Mesothelial cell of epicardium (in vitro differentiated cells): Measurements from ENCODE around the gene PUS1. TPM values are rescaled to one million over a fixed set of nuclear protein-coding genes. Genes with fewer than 3 reads are reported as not detected.

ENCODE experiments used
- DNase-seq, 2 experiments: peaks; one replicate each; pipeline ENCODE4 v3.0.0; 2021; ENCODE audit warnings: low spot score in 2 of 2; ENCODE audit not compliant: unreplicated experiment in 2 of 2
- H3K27ac Mint-ChIP-seq: 2 replicates; pipeline ENCODE4 v1.8.0; 2021; ENCODE audit warnings: mixed read lengths
- H3K27me3 Mint-ChIP-seq: 2 replicates; pipeline ENCODE4 v1.8.0; 2021; ENCODE audit warnings: low read depth, mixed read lengths
- H3K36me3 Mint-ChIP-seq: 2 replicates; pipeline ENCODE4 v1.8.0; 2021; ENCODE audit warnings: mixed read lengths
- H3K4me1 Mint-ChIP-seq: 2 replicates; pipeline ENCODE4 v1.8.0; 2021; ENCODE audit warnings: mixed read lengths
- H3K4me3 Mint-ChIP-seq: 2 replicates; pipeline ENCODE4 v1.8.0; 2021; ENCODE audit warnings: mild to moderate bottlenecking, moderate library complexity, mixed read lengths
- H3K9me3 Mint-ChIP-seq: 2 replicates; pipeline ENCODE4 v1.8.0; 2021; ENCODE audit warnings: mixed read lengths
- total RNA-seq: library from RNA; stranded (reverse); gene quantifications from 3 replicates; pipeline ENCODE4 v1.2.1, GENCODE V29; 2021
- TF ChIP-seq, protein P1 (sequence below): fragments of 200-600 bp; sonication (generic); IDR thresholded peaks from one replicate; pipeline ENCODE4 v1.5.0; 2021; ENCODE audit warnings: antibody characterized with exemption; ENCODE audit not compliant: unreplicated experiment

Gene PUS1
- total RNA-seq, 1 donor from 2014 or later, result 27.4 TPM

DNA sequence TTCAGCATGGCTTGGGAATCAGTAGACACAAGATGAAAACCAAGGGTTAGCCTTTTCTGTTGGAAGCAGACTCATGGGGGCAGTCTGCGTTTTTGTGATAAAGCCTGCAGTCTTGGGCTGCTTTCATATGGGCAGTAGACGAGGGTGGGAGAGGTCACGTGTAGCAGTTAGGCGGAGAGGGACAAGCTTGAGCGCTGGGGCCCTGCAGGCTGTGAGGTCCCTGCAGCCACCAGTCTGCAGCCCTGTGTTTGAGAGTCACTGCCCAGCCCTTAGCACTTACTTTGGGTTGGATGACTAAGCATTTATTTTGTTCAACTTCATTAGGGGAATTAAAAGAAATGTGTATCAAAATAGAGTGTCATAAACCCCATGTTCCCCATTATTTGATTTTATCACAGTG is 57.8 kb downstream of the PUS1 start:
- DNase-seq, result no peak
- no peak overlapping the region for H3K27ac Mint-ChIP-seq
- H3K36me3 Mint-ChIP-seq, result peaks cover 30% of the 10 kb centered on the region

DNA sequence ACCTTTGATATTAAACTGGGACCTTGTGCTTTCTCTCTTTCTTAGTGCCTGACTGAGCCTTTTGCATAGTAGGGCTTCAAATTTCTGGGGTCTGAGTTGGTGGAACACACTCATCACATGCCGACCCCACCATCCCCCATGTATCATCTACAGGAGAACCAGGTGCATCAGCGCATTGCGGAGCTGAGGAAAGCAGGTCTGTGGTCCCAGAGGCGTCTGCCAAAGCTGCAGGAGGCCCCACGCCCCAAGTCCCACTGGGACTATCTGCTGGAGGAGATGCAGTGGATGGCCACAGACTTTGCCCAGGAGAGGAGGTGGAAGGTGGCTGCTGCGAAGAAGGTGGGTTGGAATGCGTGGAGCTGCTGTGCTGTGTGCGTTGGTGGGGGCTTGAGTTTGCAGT is 58.5 kb downstream of the PUS1 start:
- DNase-seq, result no peak
- no peaks in the 10 kb centered on the region for H3K27me3 Mint-ChIP-seq
- no peak overlapping the region for H3K4me3 Mint-ChIP-seq
- no peak overlapping the region for H3K27ac Mint-ChIP-seq
- H3K4me1 Mint-ChIP-seq, result no peaks in the 10 kb centered on the region
- TF ChIP-seq, protein P1, sequence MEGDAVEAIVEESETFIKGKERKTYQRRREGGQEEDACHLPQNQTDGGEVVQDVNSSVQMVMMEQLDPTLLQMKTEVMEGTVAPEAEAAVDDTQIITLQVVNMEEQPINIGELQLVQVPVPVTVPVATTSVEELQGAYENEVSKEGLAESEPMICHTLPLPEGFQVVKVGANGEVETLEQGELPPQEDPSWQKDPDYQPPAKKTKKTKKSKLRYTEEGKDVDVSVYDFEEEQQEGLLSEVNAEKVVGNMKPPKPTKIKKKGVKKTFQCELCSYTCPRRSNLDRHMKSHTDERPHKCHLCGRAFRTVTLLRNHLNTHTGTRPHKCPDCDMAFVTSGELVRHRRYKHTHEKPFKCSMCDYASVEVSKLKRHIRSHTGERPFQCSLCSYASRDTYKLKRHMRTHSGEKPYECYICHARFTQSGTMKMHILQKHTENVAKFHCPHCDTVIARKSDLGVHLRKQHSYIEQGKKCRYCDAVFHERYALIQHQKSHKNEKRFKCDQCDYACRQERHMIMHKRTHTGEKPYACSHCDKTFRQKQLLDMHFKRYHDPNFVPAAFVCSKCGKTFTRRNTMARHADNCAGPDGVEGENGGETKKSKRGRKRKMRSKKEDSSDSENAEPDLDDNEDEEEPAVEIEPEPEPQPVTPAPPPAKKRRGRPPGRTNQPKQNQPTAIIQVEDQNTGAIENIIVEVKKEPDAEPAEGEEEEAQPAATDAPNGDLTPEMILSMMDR, result no peak
- H3K36me3 Mint-ChIP-seq, result peaks cover 37% of the 10 kb centered on the region
- H3K9me3 Mint-ChIP-seq, result no peaks in the 10 kb centered on the region

More for the DNA sequence above, 57.8 kb downstream of the PUS1 start:
- no peaks in the 10 kb centered on the region for H3K4me1 Mint-ChIP-seq
- H3K9me3 Mint-ChIP-seq, result no peaks in the 10 kb centered on the region
- H3K27me3 Mint-ChIP-seq, result no peaks in the 10 kb centered on the region
- TF ChIP-seq, protein P1, result no peak
- H3K4me3 Mint-ChIP-seq, result no peak overlapping the region

DNA sequence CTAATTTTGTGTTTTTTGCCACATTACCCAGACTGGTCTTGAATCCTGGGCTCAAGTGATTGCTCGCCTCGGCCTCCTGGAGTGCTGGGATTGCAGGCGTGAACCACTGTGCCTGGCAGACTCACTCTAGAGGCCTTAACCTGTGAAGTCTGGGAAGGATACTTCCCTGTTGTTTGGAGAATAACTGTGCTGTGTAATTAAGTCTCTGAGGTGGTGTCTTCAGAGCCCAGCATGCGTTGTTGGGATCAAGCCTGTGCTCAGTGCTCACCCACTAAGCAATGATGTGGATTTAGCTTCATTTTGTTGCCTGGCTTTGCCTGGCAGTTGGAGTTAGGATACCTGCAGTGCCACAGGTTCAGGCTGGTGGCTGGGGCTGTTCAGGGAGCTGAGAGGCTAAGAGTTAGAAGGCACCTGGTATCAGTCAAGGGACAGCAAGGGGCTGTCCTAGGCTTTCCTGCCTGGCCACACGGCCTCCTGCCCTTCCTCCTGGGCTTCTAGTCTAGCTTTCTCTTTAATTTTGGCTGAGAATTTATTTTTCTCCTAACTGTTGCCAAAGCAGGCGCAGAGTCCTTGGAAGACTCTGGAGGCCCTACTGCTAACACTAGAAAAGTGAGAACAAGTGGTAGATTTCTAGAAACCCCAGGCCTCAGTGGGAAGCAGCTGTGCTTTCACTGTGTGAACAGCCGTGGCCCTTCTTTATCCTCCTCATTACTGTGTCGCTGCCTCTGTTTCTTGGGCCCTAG is 59.1 kb downstream of the PUS1 start:
- Mint-ChIP-seq H3K27me3 (no peaks in the 10 kb centered on the region), H3K4me1 (no peaks in the 10 kb centered on the region), H3K27ac (no peak overlapping the region), H3K36me3 (peaks cover 40% of the 10 kb centered on the region), H3K4me3 (no peak overlapping the region), H3K9me3 (no peaks in the 10 kb centered on the region)
- no peak for DNase-seq
- TF ChIP-seq, protein P1, result no peak

DNA sequence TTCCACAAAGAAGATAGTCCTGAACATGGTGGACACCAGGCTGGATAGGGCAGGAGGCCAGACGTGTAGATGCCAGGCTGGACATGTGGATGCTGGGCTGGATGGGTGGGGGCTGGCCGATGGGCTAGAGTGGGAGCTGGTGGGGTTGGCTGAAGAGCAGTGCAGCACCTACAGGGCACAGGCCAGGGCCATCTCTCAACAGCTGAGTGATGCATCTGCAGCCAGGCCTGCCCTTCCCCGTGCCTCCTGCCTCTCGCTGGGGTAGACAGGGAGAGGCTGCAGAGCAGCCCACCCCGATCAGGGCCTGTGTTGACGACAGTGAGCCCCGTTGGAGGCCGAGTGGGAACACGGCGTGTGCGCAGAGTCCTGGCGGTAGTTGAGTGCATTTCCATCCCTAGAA is 59.9 kb downstream of the PUS1 start:
- TF ChIP-seq, protein P1, result no peak
- Mint-ChIP-seq H3K36me3 (peaks cover 48% of the 10 kb centered on the region), H3K27ac (no peak overlapping the region), H3K27me3 (no peaks in the 10 kb centered on the region), H3K4me3 (no peak overlapping the region), H3K4me1 (no peaks in the 10 kb centered on the region), H3K9me3 (no peaks in the 10 kb centered on the region)
- DNase-seq, result no peak

DNA sequence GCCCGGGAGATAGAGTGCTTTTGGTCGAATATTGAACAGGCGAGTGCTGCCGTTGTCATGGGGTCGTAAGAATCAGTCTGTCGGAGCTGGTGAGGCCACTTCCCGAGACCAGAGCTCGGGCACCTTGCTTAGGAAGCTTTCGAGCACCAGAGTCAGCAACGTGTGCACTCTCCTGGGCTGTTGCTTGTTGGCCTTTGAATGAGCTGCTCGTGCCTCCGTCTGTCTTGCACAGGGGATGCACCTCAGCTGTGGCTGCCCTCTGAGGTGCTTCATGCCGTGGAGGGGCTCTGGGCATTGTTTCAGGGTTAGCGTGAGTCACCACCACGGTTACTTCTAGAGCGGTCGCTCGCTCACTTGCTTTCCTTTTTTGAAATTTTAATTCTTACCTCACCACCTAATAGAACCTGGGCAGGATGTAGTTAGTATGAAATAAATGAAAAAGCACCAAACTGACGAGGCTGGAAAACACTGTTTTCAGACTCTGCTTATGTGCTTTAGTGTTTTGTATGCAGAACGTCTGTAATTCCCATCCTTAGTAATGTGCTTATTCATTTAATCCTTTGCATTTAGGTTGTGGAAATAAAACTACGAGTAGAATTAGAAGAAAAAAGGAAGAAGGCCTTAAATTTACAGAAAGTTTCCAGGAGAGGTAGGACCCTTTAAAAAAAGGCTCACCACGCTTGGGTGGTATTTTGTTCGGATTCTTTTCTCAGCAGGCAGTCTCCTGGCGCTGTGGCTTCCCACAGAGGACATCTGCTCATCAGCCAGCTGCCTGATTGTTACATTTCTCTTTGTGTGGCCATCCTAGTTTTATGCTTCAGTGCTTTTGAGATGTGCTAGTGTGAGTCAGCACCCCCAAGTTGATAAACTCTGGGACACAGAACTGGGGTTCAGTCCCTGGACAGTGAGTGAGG is 61.2 kb downstream of the PUS1 start:
- Mint-ChIP-seq H3K36me3 (peaks cover 55% of the 10 kb centered on the region), H3K4me3 (no peak overlapping the region)

More for the DNA sequence above, 61.2 kb downstream of the PUS1 start:
- no peak overlapping the region for H3K27ac Mint-ChIP-seq
- no peak for DNase-seq
- H3K4me1 Mint-ChIP-seq, result no peaks in the 10 kb centered on the region
- H3K27me3 Mint-ChIP-seq, result no peaks in the 10 kb centered on the region
- TF ChIP-seq, protein P1, result no peak
- no peaks in the 10 kb centered on the region for H3K9me3 Mint-ChIP-seq
